Duodenal mucosa (tissue), 2 donors: Measurements from ENCODE around the gene WHRN.

Source experiments
- H3K27ac ChIP-seq: one replicate; pipeline ENCODE4 v1.7.0; 2013; ENCODE audit warnings: low read depth, low read length
- H3K27me3 ChIP-seq, 2 donors: one replicate each; pipeline ENCODE4 v1.7.0; 2013; ENCODE audit warnings: low read length in 2 of 2, control low read depth in 1 of 2; ENCODE audit not compliant: insufficient read depth in 2 of 2, control insufficient read depth in 1 of 2
- H3K36me3 ChIP-seq, 2 donors: one replicate each; pipeline ENCODE4 v1.7.0; 2013; ENCODE audit warnings: low read length in 2 of 2, control low read depth in 1 of 2; ENCODE audit not compliant: insufficient read depth in 2 of 2, control insufficient read depth in 1 of 2
- H3K4me1 ChIP-seq, 2 donors: one replicate each; pipeline ENCODE4 v1.7.0; 2013; ENCODE audit warnings: low read length in 2 of 2, control low read depth in 1 of 2; ENCODE audit not compliant: insufficient read depth in 2 of 2, control insufficient read depth in 1 of 2
- H3K4me3 ChIP-seq, 2 donors: one replicate each; pipeline ENCODE4 v1.7.0; 2013; ENCODE audit warnings: low read length in 2 of 2, low read depth in 1 of 2
- H3K9ac ChIP-seq, 2 donors: one replicate each; pipeline ENCODE4 v1.7.0; 2013; ENCODE audit warnings: low read length in 2 of 2, low read depth in 1 of 2
- H3K9me3 ChIP-seq, 2 donors: one replicate each; pipeline ENCODE4 v1.7.0; 2013; ENCODE audit warnings: low read length in 2 of 2, control low read depth in 1 of 2; ENCODE audit not compliant: control insufficient read depth in 1 of 2

WHRN gene

DNA sequence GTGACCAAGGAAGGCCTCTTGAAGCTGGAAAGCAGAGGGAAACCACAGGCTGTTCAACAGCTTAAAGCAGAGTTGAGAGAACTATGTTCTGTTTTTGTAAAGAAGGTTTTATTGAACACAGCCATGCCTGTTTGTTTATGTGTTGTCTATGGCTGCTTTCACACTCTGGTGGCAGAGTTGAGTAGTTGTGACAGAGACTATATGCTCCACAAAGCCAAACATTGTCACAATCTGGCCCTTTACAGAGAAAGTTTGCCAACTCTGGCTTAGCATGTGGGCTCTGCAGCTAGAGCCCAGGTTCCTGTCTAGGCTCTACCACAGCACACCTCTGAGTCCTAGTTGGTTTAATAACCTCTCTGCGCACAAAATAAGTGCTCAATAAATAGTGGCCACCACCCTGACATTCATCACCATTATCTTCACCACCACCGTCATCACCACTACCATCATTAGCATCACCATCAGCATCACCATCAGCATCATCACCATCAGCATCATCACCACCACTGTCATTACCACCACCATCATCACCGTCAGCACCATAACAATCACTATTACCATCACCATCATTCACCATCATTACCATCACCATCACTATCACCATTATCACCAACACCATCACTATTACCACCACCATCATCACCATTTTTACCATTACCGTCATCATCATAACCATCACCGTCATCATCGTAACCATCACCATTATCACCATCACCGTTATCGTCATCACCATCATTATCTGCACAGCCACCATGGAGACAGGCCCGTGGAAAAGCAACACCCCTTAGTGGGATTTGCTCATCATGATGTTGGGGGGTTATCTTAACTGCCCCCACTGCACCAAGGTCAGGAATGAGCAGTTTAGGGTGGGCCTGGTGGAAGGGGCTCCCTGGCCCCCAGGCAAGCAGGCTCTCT lies 135.8 kb downstream of the WHRN start:
- peaks cover 41 to 50% of the 10 kb centered on the region in 2 donors for H3K4me1 ChIP-seq
- no peaks in the 10 kb centered on the region for H3K27me3 ChIP-seq
- peaks cover 33 to 64% of the 10 kb centered on the region in 2 donors for H3K36me3 ChIP-seq
- no peak overlapping the region for H3K9ac ChIP-seq
- peak overlapping the region in 1 of 2 donors; percentile 32 for H3K4me3 ChIP-seq
- no peaks in the 10 kb centered on the region for H3K9me3 ChIP-seq
- H3K27ac ChIP-seq = no peak overlapping the region

- H3K27ac ChIP-seq = peak overlapping the region; percentile 43
- H3K9me3 ChIP-seq = no peaks in the 10 kb centered on the region
- peaks cover 40% of the 10 kb centered on the region in 2 donors for H3K4me1 ChIP-seq
- peaks cover 37 to 67% of the 10 kb centered on the region in 2 donors for H3K36me3 ChIP-seq
- no peak overlapping the region for H3K4me3 ChIP-seq
- H3K27me3 ChIP-seq = no peaks in the 10 kb centered on the region
- H3K9ac ChIP-seq = peak overlapping the region in 1 of 2 donors; percentile 13
These were observed 137.3 kb downstream of the WHRN start for GRCh38 chr9:114367772-114368569.

DNA sequence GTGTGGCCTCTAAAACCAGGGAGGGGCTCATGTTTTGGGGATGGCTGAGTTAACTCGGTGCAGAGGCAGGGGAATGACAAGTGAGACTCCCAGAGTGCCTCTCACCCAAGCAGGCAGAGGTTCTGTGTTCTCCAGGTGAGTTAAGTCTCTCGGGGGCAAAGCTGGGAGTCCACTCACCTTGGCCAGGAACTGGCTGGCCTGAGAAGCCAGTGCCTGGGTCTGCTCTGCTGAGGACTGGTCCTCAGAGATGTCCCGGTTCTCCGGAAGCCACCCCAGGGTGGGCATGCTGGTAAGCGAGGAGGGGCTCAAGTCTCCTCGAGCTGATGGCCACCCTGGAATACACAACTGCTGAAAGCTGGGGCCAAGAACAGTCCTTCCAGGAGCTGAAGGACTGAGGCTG lies 137.9 kb downstream of the WHRN start:
- H3K27ac ChIP-seq = peak overlapping the region; percentile 43

GRCh38 chr9:114366334-114367128 lies 138.7 kb downstream of the WHRN start:
- Histone ChIP-seq H3K27me3 (no peaks in the 10 kb centered on the region), H3K9me3 (no peaks in the 10 kb centered on the region), H3K4me1 (peaks cover 29 to 31% of the 10 kb centered on the region in 2 donors), H3K4me3 (peak overlapping the region in 1 of 2 donors; percentile 16), H3K27ac (no peak overlapping the region), H3K9ac (peak overlapping the region in 1 of 2 donors; percentile 13), H3K36me3 (peaks cover 43 to 70% of the 10 kb centered on the region in 2 donors)

More for the DNA sequence above, 137.9 kb downstream of the WHRN start:
- no peak overlapping the region for H3K4me3 ChIP-seq
- H3K9ac ChIP-seq = peak overlapping the region in 1 of 2 donors; percentile 13
- peaks cover 43 to 67% of the 10 kb centered on the region in 2 donors for H3K36me3 ChIP-seq
- no peaks in the 10 kb centered on the region for H3K27me3 ChIP-seq
- H3K9me3 ChIP-seq = no peaks in the 10 kb centered on the region
- H3K4me1 ChIP-seq = peaks cover 37 to 39% of the 10 kb centered on the region in 2 donors

DNA sequence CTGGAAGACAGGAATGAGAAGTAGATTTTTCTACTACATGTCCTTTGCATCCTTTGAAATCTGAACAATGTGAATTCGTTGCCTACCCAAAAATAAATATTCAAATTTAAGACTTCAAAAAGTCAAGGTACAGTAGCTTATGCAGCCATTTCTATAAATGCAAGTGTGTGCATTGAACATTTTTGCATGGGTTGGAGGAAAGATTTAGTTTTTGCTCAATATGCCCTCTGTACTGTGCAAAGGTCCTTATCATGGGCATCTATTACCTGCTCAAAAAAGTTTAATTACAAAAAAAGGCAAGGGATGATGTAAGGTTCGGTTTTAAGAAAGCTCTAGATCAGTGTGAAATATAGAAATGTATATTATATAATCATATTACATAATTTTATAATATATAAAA lies 140.1 kb downstream of the WHRN start:
- H3K9me3 ChIP-seq = no peaks in the 10 kb centered on the region
- H3K27me3 ChIP-seq = no peaks in the 10 kb centered on the region
- no peak overlapping the region for H3K9ac ChIP-seq
- H3K27ac ChIP-seq = no peak overlapping the region
- peaks cover 22 to 24% of the 10 kb centered on the region in 2 donors for H3K4me1 ChIP-seq
- H3K36me3 ChIP-seq = peaks cover 50 to 79% of the 10 kb centered on the region in 2 donors
- H3K4me3 ChIP-seq = no peak overlapping the region

DNA sequence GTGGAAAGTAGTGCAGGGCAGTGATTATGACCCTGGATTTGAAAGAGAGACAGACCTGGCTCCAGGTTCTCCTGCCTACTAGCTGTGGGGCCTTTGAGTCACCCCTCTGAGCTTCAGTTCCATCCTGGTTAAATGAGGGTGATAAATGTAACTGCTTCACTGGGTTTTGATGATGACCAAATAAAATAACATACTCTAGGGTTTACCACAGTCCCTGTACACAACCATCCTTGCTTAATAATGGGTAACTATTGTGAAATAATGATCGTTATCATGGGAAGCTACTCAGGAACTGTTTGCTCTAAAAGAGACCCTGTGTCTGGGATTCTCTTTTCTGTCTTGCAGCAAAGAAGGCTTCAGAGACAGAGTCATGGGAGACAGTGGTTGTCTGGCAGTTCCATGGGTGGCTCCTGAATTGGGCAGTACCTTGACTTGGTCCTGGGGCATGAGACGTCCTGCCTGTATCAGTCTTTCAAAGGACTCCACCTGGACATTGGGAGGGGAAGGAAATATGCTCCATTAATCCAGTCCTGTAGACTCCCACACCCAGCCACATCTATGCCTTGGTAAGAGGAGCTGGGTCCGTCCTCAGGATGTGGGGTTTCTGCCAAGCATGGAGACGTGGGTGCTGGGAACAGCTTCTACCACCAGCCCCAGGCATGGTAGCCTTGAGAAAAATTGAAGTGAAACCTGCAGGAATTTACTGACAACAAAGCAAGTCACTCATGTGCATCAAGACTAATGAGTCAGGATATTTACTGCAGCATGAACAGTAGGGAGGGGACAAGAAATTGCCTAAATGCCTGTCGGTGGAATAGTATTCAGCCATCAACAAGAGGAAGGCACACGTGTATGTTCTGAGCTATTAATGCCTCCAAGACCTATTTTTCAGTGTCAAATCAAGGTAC lies 140.9 kb downstream of the WHRN start:
- no peak overlapping the region for H3K4me3 ChIP-seq
- no peaks in the 10 kb centered on the region for H3K27me3 ChIP-seq
- no peaks in the 10 kb centered on the region for H3K9me3 ChIP-seq
- peaks cover 18 to 24% of the 10 kb centered on the region in 2 donors for H3K4me1 ChIP-seq
- H3K9ac ChIP-seq = no peak overlapping the region
- H3K36me3 ChIP-seq = peaks cover 57 to 81% of the 10 kb centered on the region in 2 donors
- no peak overlapping the region for H3K27ac ChIP-seq

DNA sequence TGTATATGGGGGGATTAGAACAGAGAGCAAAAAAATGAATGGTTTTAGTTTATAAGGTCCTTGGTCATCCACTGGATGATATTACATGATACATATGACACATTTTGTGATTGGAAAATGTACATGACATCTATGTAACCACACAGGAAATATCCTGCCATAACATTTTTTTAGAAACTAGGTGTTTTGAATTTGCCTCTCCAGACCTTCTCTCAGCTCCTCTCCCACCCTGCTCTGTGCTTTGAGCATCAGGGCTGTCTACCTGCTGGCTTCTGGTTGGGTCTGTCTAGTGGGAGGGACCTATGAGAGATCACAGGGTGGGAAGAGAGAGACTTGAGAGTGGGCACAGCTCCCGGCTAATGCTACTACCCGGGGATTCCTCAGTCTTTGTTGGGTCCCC lies 141.8 kb downstream of the WHRN start:
- H3K27me3 ChIP-seq = no peaks in the 10 kb centered on the region
- H3K4me3 ChIP-seq = no peak overlapping the region
- H3K27ac ChIP-seq = no peak overlapping the region
- peaks cover 54 to 78% of the 10 kb centered on the region in 2 donors for H3K36me3 ChIP-seq
- H3K4me1 ChIP-seq = peaks cover 13 to 24% of the 10 kb centered on the region in 2 donors
- H3K9me3 ChIP-seq = no peaks in the 10 kb centered on the region
- H3K9ac ChIP-seq = no peak overlapping the region

GRCh38 chr9:114362394-114362793 lies 142.9 kb downstream of the WHRN start:
- Histone ChIP-seq H3K27me3 (no peaks in the 10 kb centered on the region), H3K36me3 (peaks cover 55 to 78% of the 10 kb centered on the region in 2 donors), H3K9me3 (no peaks in the 10 kb centered on the region), H3K4me3 (no peak overlapping the region), H3K9ac (no peak overlapping the region), H3K4me1 (peaks cover 8 to 17% of the 10 kb centered on the region in 2 donors), H3K27ac (no peak overlapping the region)

DNA sequence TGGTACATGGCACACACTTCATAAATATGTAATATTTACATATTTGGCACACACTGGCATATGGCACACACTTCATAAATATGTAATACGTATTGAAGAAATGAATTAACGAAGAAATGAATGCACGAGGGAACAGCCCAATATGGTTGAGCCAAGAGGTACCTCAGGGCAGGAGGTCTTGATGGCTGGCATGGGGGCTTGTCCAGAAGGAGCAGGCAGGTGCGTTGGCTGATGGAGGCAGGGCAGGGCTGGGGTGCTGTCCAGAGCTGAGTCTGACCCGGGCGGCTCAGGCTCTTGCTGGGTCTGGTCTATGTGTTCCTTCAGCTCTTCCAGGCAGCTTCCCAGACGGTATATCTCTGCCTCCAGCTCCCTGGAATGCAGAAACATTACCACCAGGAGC lies 143.7 kb downstream of the WHRN start:
- Histone ChIP-seq H3K27ac (no peak overlapping the region), H3K9me3 (no peaks in the 10 kb centered on the region), H3K36me3 (peaks cover 59 to 82% of the 10 kb centered on the region in 2 donors), H3K9ac (no peak overlapping the region), H3K4me1 (peaks cover 4 to 12% of the 10 kb centered on the region in 2 donors), H3K27me3 (no peaks in the 10 kb centered on the region), H3K4me3 (no peak overlapping the region)
